Measurements from ENCODE around the gene LRRC8B.
"Not testable (repeated sequence)": the region's sequence is repeated elsewhere in the genome, so short reads cannot be mapped to it uniquely, and the experiment has no call there.

The LRRC8B gene

DNA sequence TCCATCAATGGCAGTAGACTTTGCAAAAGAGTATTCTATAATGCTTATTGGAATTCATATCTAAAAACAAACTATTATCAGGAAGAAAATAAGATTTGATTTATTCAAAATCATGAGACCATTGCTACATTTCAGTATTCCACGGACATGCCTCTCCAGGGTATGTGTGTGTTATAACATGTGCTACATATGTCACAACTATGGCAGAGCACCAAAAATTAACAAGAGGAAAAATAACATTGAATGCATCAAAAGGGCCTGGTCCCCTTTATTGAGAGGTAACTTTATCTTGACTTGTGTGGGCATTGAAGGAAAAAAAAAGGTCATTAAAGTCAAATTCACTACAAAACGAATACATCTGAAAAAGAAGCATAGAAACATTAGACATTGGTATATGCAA, 22.6 kb upstream of the LRRC8B start:
- Histone ChIP-seq H3K36me3 (ENCODE audit: control insufficient read depth, insufficient read depth, low read length) (no peaks in the 10 kb centered on the region), H3K4me3 (ENCODE audit: extremely low read depth, insufficient read depth, low read length, poor library complexity, severe bottlenecking) (no peak overlapping the region), H3K9me3 (ENCODE audit: control insufficient read depth, low read length) (no peaks in the 10 kb centered on the region), H3K27ac (ENCODE audit: low read depth, low read length, severe bottlenecking) (no peak overlapping the region), H3K4me1 (ENCODE audit: control insufficient read depth, insufficient read depth, low read length, poor library complexity, severe bottlenecking) (no peaks in the 10 kb centered on the region)
- no CpG with 5 or more reads among the region's 2 CpGs for WGBS, 2 experiments (ENCODE audit: insufficient coverage in 2 of 2)

DNA sequence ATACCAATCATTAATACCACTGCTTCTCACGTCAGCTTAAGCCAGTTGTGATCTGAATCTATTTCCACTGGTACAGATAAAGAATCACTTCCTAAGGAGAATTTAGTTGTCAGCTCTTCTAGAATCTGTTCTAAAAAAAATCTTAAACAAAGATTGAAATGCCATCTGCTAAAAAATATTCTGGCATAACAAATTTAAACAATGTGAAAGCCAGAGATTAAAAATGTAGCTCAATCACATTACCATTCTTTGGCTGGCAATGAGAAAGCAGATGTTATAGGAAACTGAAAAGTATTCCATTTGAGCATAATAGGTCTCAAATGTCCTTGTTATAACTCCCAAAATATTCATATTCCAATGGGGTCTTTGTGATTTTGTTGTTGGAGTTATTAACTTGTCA, 21.7 kb upstream of the LRRC8B start:
- Histone ChIP-seq H3K4me1 (ENCODE audit: control insufficient read depth, insufficient read depth, low read length, poor library complexity, severe bottlenecking) (no peaks in the 10 kb centered on the region), H3K4me3 (ENCODE audit: extremely low read depth, insufficient read depth, low read length, poor library complexity, severe bottlenecking) (no peak overlapping the region), H3K9me3 (ENCODE audit: control insufficient read depth, low read length) (no peaks in the 10 kb centered on the region), H3K27ac (ENCODE audit: low read depth, low read length, severe bottlenecking) (no peak overlapping the region), H3K36me3 (ENCODE audit: control insufficient read depth, insufficient read depth, low read length) (no peaks in the 10 kb centered on the region)
- WGBS, 2 experiments (ENCODE audit: insufficient coverage in 2 of 2), result 100% methylated on average over 1 of the region's 1 CpG; no CpG with 5 or more reads in 1 of the 2 experiments

DNA sequence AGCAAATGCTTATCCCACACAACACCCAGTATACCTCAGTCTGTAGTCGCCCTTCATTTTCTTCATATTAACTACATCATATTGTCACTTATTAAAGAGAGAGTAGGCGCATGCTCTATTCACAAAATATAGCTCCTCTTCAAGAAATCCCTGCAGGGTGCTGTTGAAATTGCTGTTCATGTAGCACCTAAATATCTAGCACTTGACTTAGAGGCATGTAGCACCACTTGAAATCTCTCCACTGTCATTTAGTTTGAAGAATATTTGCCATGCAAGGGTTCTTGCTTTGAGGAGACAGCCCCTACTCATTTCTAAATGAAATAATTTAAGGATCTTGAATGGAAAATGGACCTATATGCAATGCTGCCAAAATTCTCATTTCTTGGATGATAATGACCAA, 20.9 kb upstream of the LRRC8B start:
- no peaks in the 10 kb centered on the region for H3K4me1 ChIP-seq (ENCODE audit: control insufficient read depth, insufficient read depth, low read length, poor library complexity, severe bottlenecking)
- 17 to 88% methylated on average over 1 to 2 of the region's 2 CpGs for WGBS, 2 experiments (ENCODE audit: insufficient coverage in 2 of 2)
- no peak overlapping the region for H3K4me3 ChIP-seq (ENCODE audit: extremely low read depth, insufficient read depth, low read length, poor library complexity, severe bottlenecking)
- H3K36me3 ChIP-seq (ENCODE audit: control insufficient read depth, insufficient read depth, low read length), result no peaks in the 10 kb centered on the region
- H3K9me3 ChIP-seq (ENCODE audit: control insufficient read depth, low read length), result peaks cover 4% of the 10 kb centered on the region
- H3K27ac ChIP-seq (ENCODE audit: low read depth, low read length, severe bottlenecking), result no peak overlapping the region

DNA sequence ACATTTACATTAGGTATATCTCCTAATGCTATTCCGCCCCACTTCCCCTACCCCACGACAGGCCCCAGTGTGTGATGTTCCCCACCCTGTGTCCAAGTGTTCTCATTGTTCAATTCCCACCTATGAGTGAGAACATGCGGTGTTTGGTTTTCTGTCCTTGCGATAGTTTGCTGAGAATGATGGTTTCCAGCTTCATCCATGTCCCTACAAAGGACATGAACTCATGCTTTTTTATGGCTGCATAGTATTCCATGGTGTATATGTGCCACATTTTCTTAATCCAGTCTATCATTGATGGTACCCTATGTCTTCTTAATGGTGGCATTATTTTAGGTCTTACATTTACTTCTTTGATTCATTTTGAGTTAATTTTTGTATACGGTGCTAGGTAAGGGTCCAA, 14.6 kb upstream of the LRRC8B start:
- H3K4me1 ChIP-seq (ENCODE audit: control insufficient read depth, insufficient read depth, low read length, poor library complexity, severe bottlenecking); H3K4me3 ChIP-seq (ENCODE audit: extremely low read depth, insufficient read depth, low read length, poor library complexity, severe bottlenecking); H3K36me3 ChIP-seq (ENCODE audit: control insufficient read depth, insufficient read depth, low read length); H3K9me3 ChIP-seq (ENCODE audit: control insufficient read depth, low read length); H3K27ac ChIP-seq (ENCODE audit: low read depth, low read length, severe bottlenecking): not testable (repeated sequence)
- WGBS, 2 experiments (ENCODE audit: insufficient coverage in 2 of 2), result no CpG with 5 or more reads among the region's 5 CpGs

DNA sequence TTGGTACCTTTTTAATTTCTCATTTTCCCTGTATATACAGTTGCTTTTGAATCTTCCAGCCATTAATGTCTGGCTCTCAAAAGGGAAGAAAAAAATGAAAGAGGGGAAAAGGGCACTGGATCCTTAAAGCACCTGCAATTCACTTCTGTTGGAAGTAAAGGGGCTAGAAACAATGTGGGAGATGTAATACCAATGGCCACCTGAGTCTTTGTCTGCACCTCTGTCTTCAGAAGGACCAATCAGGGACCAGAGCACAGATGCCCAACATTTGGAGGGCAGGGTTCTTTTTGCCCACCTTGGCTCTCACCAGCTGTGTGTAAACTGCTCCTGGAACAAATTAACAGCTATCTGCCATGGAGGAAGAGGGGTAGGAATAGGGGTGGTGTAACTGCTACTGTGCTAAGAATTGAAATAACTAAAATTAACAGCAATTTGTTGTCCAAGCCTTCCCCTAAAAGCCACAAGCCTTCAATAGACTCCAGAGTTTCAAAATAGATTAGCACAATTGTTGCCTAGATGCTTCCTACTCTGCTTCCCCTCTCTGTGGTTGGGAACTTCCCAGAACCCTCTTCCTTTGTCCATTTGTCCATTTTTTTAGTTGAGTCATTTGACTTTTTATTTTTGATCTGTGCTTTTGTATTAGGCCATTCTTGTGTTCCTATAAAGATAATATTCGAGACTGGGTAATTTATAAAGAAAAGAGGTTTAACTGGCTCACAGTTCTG, 11.5 kb upstream of the LRRC8B start:
- Histone ChIP-seq H3K27ac (ENCODE audit: low read depth, low read length, severe bottlenecking) (no peak overlapping the region), H3K36me3 (ENCODE audit: control insufficient read depth, insufficient read depth, low read length) (no peaks in the 10 kb centered on the region), H3K4me3 (ENCODE audit: extremely low read depth, insufficient read depth, low read length, poor library complexity, severe bottlenecking) (no peak overlapping the region), H3K9me3 (ENCODE audit: control insufficient read depth, low read length) (peaks cover 2% of the 10 kb centered on the region), H3K4me1 (ENCODE audit: control insufficient read depth, insufficient read depth, low read length, poor library complexity, severe bottlenecking) (no peaks in the 10 kb centered on the region)
- 80 to 100% methylated on average over 1 of the region's 1 CpG for WGBS, 2 experiments (ENCODE audit: insufficient coverage in 2 of 2)

DNA sequence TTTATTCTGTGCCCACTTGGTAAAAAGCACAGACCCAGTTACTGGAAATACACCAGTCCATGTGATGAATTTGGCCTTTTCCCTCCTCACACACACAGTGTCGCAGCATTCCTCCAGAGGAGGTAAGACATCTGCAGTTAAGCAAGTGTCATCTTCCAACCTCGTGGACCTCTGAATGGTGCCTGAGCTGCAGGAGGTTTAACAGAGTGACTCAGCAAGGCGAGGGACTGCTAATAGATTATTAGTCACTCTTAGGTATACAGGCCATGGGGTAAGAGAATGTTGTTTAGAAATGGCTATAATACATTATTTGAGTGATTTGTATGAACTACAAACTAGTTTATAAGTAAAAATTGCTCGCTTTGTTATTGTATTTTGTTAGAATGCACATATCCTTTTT, 8.6 kb upstream of the LRRC8B start:
- H3K27ac ChIP-seq (ENCODE audit: low read depth, low read length, severe bottlenecking), result no peak overlapping the region
- H3K9me3 ChIP-seq (ENCODE audit: control insufficient read depth, low read length), result no peaks in the 10 kb centered on the region
- WGBS, 2 experiments (ENCODE audit: insufficient coverage in 2 of 2), result 57% methylated on average over 1 of the region's 4 CpGs; no CpG with 5 or more reads in 1 of the 2 experiments
- H3K36me3 ChIP-seq (ENCODE audit: control insufficient read depth, insufficient read depth, low read length), result no peaks in the 10 kb centered on the region
- H3K4me1 ChIP-seq (ENCODE audit: control insufficient read depth, insufficient read depth, low read length, poor library complexity, severe bottlenecking), result no peaks in the 10 kb centered on the region
- H3K4me3 ChIP-seq (ENCODE audit: extremely low read depth, insufficient read depth, low read length, poor library complexity, severe bottlenecking), result no peak overlapping the region

DNA sequence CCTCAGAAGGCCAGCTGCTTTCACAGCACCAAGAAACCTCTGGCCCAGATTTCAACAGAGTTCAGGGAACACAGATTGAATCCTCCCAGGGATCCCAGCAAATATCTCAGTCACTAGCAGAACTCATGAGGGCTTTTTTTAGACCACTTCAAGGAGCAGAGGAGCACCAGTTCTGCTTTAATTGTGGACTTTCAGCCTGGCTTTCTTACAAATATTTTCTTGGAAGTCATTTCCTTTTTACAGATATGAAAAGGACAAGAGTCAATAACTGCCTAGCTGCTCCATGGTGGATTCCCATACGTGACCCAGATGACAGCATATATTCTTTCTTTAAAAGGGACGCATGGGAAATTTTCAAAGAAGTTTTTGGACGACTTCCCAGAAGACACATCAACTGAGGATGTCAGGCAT, 6.4 kb upstream of the LRRC8B start:
- Histone ChIP-seq H3K4me1 (ENCODE audit: control insufficient read depth, insufficient read depth, low read length, poor library complexity, severe bottlenecking) (no peaks in the 10 kb centered on the region), H3K36me3 (ENCODE audit: control insufficient read depth, insufficient read depth, low read length) (no peaks in the 10 kb centered on the region), H3K4me3 (ENCODE audit: extremely low read depth, insufficient read depth, low read length, poor library complexity, severe bottlenecking) (no peak overlapping the region), H3K9me3 (ENCODE audit: control insufficient read depth, low read length) (no peaks in the 10 kb centered on the region), H3K27ac (ENCODE audit: low read depth, low read length, severe bottlenecking) (no peak overlapping the region)
- WGBS, 2 experiments (ENCODE audit: insufficient coverage in 2 of 2), result 83 to 93% methylated on average over 1 to 3 of the region's 3 CpGs

DNA sequence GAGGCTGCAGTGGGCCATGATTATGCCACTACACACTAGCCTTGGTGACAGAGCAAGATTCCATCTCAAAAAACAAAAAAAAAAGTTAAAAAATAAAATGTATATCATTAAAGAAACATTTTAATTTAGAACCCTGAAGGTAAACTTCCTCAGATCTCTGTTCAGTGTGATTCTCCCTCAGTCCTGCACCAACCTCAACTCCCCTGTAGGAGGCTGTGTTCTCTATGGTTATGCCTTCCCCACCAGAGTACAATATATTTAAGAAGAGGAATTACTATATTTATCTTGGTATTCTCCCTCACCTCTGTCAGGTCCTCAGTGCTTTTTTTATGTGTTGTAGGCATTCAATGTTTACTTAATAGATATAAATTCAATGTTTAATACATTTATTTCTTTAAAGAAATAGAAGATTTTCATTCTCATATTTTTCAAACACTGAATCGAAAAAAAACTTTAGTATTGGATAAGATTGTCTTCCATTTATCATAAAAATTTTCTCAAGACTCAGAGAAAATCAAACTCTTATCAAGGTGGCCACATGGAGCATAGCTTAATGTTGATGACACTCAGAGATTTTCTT, 4.8 kb upstream of the LRRC8B start:
- Histone ChIP-seq H3K4me3 (ENCODE audit: extremely low read depth, insufficient read depth, low read length, poor library complexity, severe bottlenecking) (no peak overlapping the region), H3K27ac (ENCODE audit: low read depth, low read length, severe bottlenecking) (no peak overlapping the region), H3K36me3 (ENCODE audit: control insufficient read depth, insufficient read depth, low read length) (no peaks in the 10 kb centered on the region), H3K9me3 (ENCODE audit: control insufficient read depth, low read length) (no peaks in the 10 kb centered on the region), H3K4me1 (ENCODE audit: control insufficient read depth, insufficient read depth, low read length, poor library complexity, severe bottlenecking) (no peaks in the 10 kb centered on the region)
- no CpG with 5 or more reads among the region's 1 CpG for WGBS, 2 experiments (ENCODE audit: insufficient coverage in 2 of 2)

DNA sequence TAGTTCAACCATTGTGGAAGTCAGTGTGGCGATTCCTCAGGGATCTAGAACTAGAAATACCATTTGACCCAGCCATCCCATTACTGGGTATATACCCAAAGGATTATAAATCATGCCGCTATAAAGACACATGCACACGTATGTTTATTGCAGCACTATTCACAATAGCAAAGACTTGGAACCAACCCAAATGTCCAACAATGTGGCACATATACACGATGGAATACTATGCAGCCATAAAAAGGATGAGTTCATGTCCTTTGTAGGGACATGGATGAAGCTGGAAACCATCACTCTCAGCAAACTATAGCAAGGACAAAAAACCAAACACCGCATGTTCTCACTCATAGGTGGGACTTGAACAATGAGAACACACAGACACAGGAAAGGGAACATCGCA, 2.7 kb upstream of the LRRC8B start:
- WGBS, 2 experiments (ENCODE audit: insufficient coverage in 2 of 2), result 57 to 95% methylated on average over 1 to 3 of the region's 6 CpGs
- not testable (repeated sequence) for H3K27ac ChIP-seq (ENCODE audit: low read depth, low read length, severe bottlenecking); H3K4me1 ChIP-seq (ENCODE audit: control insufficient read depth, insufficient read depth, low read length, poor library complexity, severe bottlenecking); H3K36me3 ChIP-seq (ENCODE audit: control insufficient read depth, insufficient read depth, low read length); H3K4me3 ChIP-seq (ENCODE audit: extremely low read depth, insufficient read depth, low read length, poor library complexity, severe bottlenecking); H3K9me3 ChIP-seq (ENCODE audit: control insufficient read depth, low read length)

DNA sequence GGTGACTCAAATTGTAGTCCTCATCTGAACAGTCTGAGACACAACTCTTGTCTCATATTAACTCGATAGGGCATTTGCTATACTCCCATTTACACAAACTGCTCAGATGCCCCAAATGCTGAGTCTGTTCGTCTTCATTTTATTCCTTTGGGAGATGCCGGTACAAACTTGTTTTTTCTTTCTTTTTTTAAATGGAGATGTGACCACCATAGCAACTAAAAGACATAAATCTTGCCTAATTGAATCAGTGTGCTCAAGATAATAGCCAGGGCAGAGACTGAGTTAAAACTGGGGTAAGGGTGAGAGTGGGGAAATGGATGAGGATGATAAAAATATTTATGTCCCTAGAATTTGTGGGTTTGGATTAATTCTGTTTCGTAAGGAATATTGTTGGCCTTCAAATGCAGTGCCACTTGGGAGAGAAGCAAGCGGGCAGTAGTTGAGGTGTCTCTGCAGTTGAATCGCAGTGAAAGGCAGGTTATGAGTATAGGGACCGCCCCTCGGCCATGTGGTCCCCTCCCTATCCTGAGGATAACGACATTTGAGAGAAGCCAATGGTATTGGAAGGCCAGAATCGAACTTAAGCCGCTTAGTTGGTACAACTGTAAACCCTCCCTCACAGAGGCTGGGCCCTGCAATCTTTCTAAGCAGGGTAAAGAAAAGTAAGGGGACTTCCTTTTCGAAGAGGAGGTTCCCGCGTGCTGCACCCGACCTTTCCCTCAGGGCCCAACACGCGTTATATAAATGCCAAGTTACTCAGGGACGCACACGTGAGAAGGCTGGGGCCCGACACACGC, 859 bp upstream of the LRRC8B start:
- peak overlapping the region; percentile 79 for H3K4me3 ChIP-seq (ENCODE audit: extremely low read depth, insufficient read depth, low read length, poor library complexity, severe bottlenecking)
- H3K27ac ChIP-seq (ENCODE audit: low read depth, low read length, severe bottlenecking), result peak overlapping the region; percentile 90
- H3K9me3 ChIP-seq (ENCODE audit: control insufficient read depth, low read length), result no peaks in the 10 kb centered on the region
- no peaks in the 10 kb centered on the region for H3K4me1 ChIP-seq (ENCODE audit: control insufficient read depth, insufficient read depth, low read length, poor library complexity, severe bottlenecking)
- H3K36me3 ChIP-seq (ENCODE audit: control insufficient read depth, insufficient read depth, low read length), result peaks cover 4% of the 10 kb centered on the region
- WGBS, 2 experiments (ENCODE audit: insufficient coverage in 2 of 2), result 14 to 19% methylated on average over 14 to 16 of the region's 21 CpGs
